ENCODE data around the gene DYNC1H1.

GRCh38 chr14:102019006-102019540, 54.7 kb downstream of the DYNC1H1 start:
- no peak for TF ChIP-seq CTCF (IDR thresholded peaks at IDR 0.05 in 8 of 11, conservative IDR thresholded peaks at IDR 0.05 in 3 of 11)
- no peak for TF ChIP-seq POLR2AphosphoS5 (IDR thresholded peaks at IDR 0.05)
- TF ChIP-seq POLR2A (IDR thresholded peaks at IDR 0.05) = no peak

Data from spleen (tissue), 7 donors.